ENCODE results near the gene TSPYL2.

The TSPYL2 gene

GRCh38 chrX:53126377-53126776 is 44.2 kb downstream of the TSPYL2 start:
- DNase-seq: no peak

- DNase-seq: peak; percentile 23
These were observed 46.1 kb downstream of the TSPYL2 start for GRCh38 chrX:53128097-53128749.

GRCh38 chrX:53133400-53133799 is 51.2 kb downstream of the TSPYL2 start:
- DNase-seq: no peak

GRCh38 chrX:53135581-53135980 is 53.4 kb downstream of the TSPYL2 start:
- DNase-seq: no peak
